Fibroblast of villous mesenchyme (primary cell): ENCODE data around the gene HOXA10. TPM values are rescaled to one million over a fixed set of nuclear protein-coding genes. Genes with fewer than 3 reads are reported as not detected.
A peak's percentile ranks its signal among the peaks of the same experiment; 100 is the strongest.

Experiments
- DNase-seq: peaks from one replicate; pipeline ENCODE4 v3.0.0-alpha.2; 2010; ENCODE audit warnings: low read depth
- H3K4me3 ChIP-seq: 2 replicates; pipeline ENCODE4 v1.5.1; 2011; ENCODE audit warnings: low read depth, mild to moderate bottlenecking, low read length
- total RNA-seq: library from RNA; depleted of rRNA; stranded (reverse); fragments of >200 nt; gene quantifications from 2 replicates; pipeline ENCODE4 v1.2.3, GENCODE V29; 2012
- TF ChIP-seq, protein P1 (sequence below): IDR thresholded peaks from 2 replicates; pipeline ENCODE4 v1.5.1; 2012; ENCODE audit warnings: low read depth, mild to moderate bottlenecking, low read length; ENCODE audit not compliant: insufficient read depth

The HOXA10 gene
- total RNA-seq, 1 donor = 47.1 TPM

DNA sequence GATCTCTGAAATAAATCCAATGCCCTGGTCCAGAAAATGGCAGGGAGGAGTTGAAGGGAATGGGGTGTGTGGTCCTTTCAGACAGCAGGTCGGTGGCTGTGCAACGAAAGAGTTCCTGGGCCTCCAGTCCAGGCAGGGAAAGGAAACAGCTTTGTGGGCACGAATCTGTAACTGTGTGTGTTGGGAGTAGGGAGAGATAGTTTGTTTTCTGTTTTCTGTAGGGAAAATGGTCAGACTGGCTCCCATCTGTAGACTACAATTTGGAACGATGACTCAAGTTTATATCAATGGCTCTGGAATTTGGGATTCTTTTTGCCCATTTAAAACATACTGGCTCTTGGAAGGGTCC lies 6.2 kb downstream of the HOXA10 start:
- peak; percentile 76 for DNase-seq
- TF ChIP-seq, protein P1, sequence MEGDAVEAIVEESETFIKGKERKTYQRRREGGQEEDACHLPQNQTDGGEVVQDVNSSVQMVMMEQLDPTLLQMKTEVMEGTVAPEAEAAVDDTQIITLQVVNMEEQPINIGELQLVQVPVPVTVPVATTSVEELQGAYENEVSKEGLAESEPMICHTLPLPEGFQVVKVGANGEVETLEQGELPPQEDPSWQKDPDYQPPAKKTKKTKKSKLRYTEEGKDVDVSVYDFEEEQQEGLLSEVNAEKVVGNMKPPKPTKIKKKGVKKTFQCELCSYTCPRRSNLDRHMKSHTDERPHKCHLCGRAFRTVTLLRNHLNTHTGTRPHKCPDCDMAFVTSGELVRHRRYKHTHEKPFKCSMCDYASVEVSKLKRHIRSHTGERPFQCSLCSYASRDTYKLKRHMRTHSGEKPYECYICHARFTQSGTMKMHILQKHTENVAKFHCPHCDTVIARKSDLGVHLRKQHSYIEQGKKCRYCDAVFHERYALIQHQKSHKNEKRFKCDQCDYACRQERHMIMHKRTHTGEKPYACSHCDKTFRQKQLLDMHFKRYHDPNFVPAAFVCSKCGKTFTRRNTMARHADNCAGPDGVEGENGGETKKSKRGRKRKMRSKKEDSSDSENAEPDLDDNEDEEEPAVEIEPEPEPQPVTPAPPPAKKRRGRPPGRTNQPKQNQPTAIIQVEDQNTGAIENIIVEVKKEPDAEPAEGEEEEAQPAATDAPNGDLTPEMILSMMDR = no peak
- H3K4me3 ChIP-seq = peak overlapping the region; percentile 67

- TF ChIP-seq, protein P1 = no peak
- peak overlapping the region; percentile 67 for H3K4me3 ChIP-seq
- DNase-seq = peak; percentile 80
Observed at GRCh38 chr7:27166531-27167505, 7.3 kb downstream of the HOXA10 start.

- peak overlapping the region; percentile 67 for H3K4me3 ChIP-seq
- TF ChIP-seq, protein P1 = no peak
- peak; percentile 92 for DNase-seq
Observed at GRCh38 chr7:27165996-27166530, 8.1 kb downstream of the HOXA10 start.

GRCh38 chr7:27165089-27165995 lies 8.8 kb downstream of the HOXA10 start, which contains the start of gene HOXA9:
HOXA9 (minus strand) TSS chr7:27165537; CDS start chr7:27165457, 80 bp downstream.
- peak within 1 kb of the TSS; percentile 67 for H3K4me3 ChIP-seq
- peak; percentile 97 for DNase-seq
- TF ChIP-seq, protein P1 = no peak

DNA sequence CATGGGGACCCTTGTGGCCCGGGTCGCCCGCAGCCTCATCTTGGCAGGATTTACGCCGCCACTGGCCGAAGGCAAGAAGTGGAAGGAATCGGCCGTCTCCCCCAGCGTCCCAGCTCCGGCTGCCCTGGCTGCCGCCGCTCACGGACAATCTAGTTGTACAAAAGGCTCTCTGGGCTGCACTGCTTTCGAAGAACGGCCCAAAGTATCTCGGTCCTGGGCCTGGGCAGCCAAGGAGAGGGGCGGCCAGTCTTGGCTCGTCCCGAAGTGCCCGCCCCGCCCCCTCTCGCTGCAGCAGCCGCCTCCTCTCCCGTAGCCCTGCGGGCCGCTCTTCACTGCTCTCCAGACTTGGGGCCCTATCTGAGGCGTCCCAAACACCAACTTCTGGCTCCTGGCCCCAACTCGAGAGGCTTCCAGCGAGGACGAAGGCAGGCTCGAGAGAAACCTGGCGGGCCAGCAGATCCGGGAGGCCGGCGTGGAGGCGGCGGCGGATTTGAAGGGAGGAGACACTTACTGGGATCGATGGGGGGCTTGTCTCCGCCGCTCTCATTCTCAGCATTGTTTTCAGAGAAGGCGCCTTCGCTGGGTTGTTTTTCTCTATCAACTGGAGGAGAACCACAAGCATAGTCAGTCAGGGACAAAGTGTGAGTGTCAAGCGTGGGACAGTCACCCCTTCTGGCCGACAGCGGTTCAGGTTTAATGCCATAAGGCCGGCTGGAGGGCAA lies 9.6 kb downstream of the HOXA10 start:
- peak; percentile 64 for DNase-seq
- H3K4me3 ChIP-seq = peak overlapping the region; percentile 67

More for the DNA sequence above, 9.6 kb downstream of the HOXA10 start:
- TF ChIP-seq, protein P1 = peak; percentile 17
